Endothelial cell (in vitro differentiated cells): Measurements from ENCODE around the gene SLC4A8. TPM values are rescaled to one million over a fixed set of nuclear protein-coding genes. Genes with fewer than 3 reads are reported as not detected.

Experiments used
- DNase-seq: peaks from one replicate; pipeline ENCODE4 v3.0.0; 2021; ENCODE audit warnings: low spot score
- H3K27ac Mint-ChIP-seq: one replicate; pipeline ENCODE4 v1.8.0; 2021; ENCODE audit warnings: mixed read lengths, inconsistent platforms; ENCODE audit not compliant: unreplicated experiment
- H3K27me3 Mint-ChIP-seq: one replicate; pipeline ENCODE4 v1.8.0; 2021; ENCODE audit warnings: mild to moderate bottlenecking, moderate library complexity, mixed read lengths, inconsistent platforms; ENCODE audit not compliant: unreplicated experiment
- H3K36me3 Mint-ChIP-seq: one replicate; pipeline ENCODE4 v1.8.0; 2021; ENCODE audit warnings: mild to moderate bottlenecking, low read depth, mixed read lengths, inconsistent platforms; ENCODE audit not compliant: unreplicated experiment
- H3K4me1 Mint-ChIP-seq: one replicate; pipeline ENCODE4 v1.8.0; 2021; ENCODE audit warnings: mild to moderate bottlenecking, mixed read lengths, inconsistent platforms; ENCODE audit not compliant: unreplicated experiment
- H3K4me3 Mint-ChIP-seq: one replicate; pipeline ENCODE4 v1.8.0; 2021; ENCODE audit warnings: mild to moderate bottlenecking, mixed read lengths, inconsistent platforms; ENCODE audit not compliant: unreplicated experiment
- H3K9me3 Mint-ChIP-seq: one replicate; pipeline ENCODE4 v1.8.0; 2021; ENCODE audit warnings: mixed read lengths, inconsistent platforms; ENCODE audit not compliant: unreplicated experiment
- total RNA-seq: library from RNA; stranded (reverse); fragmentation: NEBNext Ultra II Directional; extraction: Animal tissue kit (Norgen Biotek cat#: 25700); gene quantifications from one replicate; pipeline ENCODE4 v1.2.1, GENCODE V29; 2021; ENCODE audit not compliant: unreplicated experiment
- TF ChIP-seq, protein P1 (sequence below): fragments of 200-600 bp; sonication (generic); IDR thresholded peaks from one replicate; pipeline ENCODE4 v1.5.0; 2021; ENCODE audit warnings: antibody characterized with exemption; ENCODE audit not compliant: unreplicated experiment

Gene SLC4A8
- total RNA-seq, 1 donor from 2014 or later: 16.7 TPM

DNA sequence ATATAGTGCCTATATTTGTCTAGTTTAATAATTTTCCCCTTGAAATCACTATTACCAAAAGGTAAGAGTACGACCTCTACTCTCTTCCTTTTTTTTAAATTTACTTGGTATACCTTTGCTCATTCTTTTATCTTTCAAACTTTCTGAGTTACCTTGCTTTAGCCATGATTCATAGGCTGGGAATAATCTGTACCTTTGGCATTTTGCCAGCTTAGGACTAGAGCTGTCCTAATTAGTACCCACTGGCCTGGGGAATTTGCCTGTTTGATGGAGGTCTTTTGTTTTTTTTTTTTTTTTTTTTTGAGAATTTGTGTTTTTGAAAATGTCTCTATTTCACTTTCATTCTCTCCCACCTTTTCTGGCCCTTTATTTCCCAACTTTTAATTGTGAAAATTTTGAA is 8.7 kb upstream of the SLC4A8 start:
- Mint-ChIP-seq H3K36me3 (no peaks in the 10 kb centered on the region), H3K27me3 (no peaks in the 10 kb centered on the region), H3K4me3 (no peak overlapping the region), H3K4me1 (peaks cover 28% of the 10 kb centered on the region), H3K9me3 (no peaks in the 10 kb centered on the region), H3K27ac (no peak overlapping the region)
- no peak for DNase-seq
- TF ChIP-seq, protein P1, sequence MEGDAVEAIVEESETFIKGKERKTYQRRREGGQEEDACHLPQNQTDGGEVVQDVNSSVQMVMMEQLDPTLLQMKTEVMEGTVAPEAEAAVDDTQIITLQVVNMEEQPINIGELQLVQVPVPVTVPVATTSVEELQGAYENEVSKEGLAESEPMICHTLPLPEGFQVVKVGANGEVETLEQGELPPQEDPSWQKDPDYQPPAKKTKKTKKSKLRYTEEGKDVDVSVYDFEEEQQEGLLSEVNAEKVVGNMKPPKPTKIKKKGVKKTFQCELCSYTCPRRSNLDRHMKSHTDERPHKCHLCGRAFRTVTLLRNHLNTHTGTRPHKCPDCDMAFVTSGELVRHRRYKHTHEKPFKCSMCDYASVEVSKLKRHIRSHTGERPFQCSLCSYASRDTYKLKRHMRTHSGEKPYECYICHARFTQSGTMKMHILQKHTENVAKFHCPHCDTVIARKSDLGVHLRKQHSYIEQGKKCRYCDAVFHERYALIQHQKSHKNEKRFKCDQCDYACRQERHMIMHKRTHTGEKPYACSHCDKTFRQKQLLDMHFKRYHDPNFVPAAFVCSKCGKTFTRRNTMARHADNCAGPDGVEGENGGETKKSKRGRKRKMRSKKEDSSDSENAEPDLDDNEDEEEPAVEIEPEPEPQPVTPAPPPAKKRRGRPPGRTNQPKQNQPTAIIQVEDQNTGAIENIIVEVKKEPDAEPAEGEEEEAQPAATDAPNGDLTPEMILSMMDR: no peak

DNA sequence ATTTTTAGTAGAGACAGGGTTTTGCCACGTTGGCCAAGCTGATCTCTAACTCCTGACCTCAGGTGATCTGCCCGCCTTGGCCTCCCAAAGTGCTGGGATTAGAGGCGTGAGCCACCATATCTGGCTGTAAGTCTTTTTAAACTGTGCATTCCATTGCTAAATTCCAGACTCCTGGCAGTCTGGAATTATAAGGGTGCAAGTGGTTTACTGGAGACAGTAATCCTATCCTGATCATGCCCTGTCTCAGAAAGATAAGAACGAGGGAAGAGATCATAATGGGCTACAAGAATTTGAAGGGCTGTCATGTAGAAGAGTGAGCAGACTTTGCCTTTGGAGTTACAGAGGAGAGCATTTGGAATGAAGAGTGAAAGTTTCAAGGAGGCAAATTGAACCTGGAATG is 6.8 kb upstream of the SLC4A8 start:
- Mint-ChIP-seq H3K9me3 (no peaks in the 10 kb centered on the region), H3K27ac (no peak overlapping the region), H3K4me3 (no peak overlapping the region), H3K36me3 (no peaks in the 10 kb centered on the region), H3K27me3 (no peaks in the 10 kb centered on the region), H3K4me1 (peaks cover 29% of the 10 kb centered on the region)
- TF ChIP-seq, protein P1: no peak
- DNase-seq: no peak

DNA sequence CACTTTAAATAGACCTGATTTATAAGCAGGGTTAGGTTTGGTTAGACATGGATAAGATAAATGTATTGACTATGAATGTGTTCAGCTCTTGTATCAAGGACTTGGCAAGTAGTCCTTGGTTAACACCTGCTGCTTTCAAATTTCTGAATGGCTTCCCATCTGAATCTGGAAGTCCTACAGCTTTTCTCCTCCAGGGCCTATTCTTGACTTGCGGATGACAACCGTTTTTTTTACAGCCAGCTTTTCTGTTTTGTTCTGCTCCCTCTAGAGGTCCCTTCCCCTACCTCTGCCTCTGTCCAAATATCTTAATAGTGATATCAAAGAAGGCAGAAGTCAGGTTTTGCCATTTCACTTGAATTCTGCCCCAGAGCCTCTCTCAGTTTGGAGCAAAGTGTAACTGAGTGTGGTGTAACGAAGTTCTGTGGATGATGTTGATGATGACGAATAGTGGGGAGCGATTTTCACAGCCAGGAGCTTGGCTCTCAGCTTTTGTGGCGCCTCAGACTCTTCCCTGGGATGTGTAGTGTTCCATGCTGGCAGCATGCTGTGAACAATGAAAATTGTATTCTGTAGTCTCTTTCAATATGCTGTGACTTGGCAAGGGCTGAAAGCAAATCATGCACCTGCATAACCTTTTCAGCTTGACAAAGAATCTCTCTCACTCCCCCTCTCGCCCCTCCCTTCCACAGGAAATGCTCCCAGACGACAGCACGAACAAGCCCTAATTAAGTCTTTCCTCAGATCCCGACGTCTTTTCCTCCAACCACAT is 5.0 kb upstream of the SLC4A8 start:
- Mint-ChIP-seq H3K27ac (no peak overlapping the region), H3K36me3 (no peaks in the 10 kb centered on the region), H3K4me3 (no peak overlapping the region), H3K9me3 (no peaks in the 10 kb centered on the region), H3K27me3 (no peaks in the 10 kb centered on the region), H3K4me1 (peaks cover 25% of the 10 kb centered on the region)
- no peak for DNase-seq
- TF ChIP-seq, protein P1: no peak

DNA sequence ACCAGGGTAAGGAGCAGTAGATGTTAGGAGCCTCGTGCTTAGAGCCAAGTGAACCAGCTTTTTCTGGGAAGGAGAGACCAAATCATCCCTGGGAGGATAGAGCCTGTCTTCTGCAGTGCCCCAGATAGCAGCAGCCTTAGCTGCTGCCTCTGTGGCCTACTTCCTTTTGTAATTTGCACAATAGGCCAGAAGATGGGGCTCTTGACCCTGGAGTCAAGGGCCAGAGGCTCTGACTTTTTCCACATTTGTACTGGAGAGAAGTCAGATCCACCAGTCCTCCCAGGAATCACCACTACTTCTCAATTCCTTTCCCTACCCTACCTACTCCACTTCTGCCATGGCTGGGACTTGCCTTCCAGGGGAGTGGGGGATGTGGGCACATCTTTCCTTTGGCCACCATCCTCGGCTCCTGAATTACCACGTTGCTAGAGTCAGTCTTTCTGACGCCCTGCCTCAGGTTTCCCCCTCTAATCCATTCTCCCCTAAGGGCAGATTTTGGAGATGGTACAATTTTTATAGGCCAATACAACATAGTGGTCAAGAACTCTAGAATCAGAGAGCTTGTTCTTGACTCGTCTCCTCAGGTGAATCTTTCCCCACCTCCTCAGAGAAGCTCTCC is 3.3 kb upstream of the SLC4A8 start:
- Mint-ChIP-seq H3K4me1 (peaks cover 32% of the 10 kb centered on the region), H3K27me3 (no peaks in the 10 kb centered on the region), H3K36me3 (no peaks in the 10 kb centered on the region), H3K4me3 (no peak overlapping the region), H3K9me3 (no peaks in the 10 kb centered on the region), H3K27ac (no peak overlapping the region)
- DNase-seq: peak; percentile 73
- TF ChIP-seq, protein P1: peak; percentile 59

DNA sequence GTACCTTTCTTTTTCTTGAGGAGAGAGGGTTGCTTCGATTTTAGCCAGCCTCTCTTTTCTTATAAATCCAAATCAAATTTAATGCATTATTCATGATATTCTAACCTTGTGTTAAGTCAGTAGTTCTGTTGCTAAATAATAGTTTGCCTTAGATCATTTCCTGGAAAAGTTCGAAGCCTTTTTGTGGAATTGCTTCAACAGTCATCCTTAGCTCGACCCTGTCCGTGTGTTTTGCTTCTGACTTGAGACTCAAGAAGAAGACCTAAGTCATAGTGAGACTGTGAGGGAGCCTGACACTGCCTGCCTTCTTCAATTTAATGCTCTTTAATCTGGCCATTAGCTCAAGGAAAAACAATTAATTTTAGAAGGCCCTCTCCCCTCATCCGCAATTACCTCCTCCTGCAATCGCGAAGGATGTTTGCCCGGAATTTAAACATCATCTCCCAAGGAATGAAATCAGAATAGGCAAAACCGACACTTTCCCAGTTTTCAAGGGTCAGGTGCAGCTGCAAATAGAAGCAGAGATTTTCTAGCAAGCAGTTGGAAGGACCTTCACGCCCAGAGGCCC is 453 bp upstream of the SLC4A8 start:
- Mint-ChIP-seq H3K4me3 (peak overlapping the region; percentile 47), H3K27me3 (peaks cover 2% of the 10 kb centered on the region), H3K4me1 (peaks cover 35% of the 10 kb centered on the region), H3K9me3 (no peaks in the 10 kb centered on the region), H3K27ac (no peak overlapping the region), H3K36me3 (no peaks in the 10 kb centered on the region)
- DNase-seq: no peak
- TF ChIP-seq, protein P1: no peak
